Immature natural killer cell (primary cell): ENCODE measurements around the gene ODAD4. TPM values are rescaled to one million over a fixed set of nuclear protein-coding genes. Genes with fewer than 3 reads are reported as not detected.

ENCODE experiments used
- DNase-seq, 3 donors: peaks; one replicate each; pipeline ENCODE4 v3.0.0; 2022; ENCODE audit warnings: mixed read lengths in 1 of 3
- H3K27ac Mint-ChIP-seq, 6 donors: one replicate each; pipeline ENCODE4 v1.8.0; 2020; ENCODE audit warnings: mixed read lengths in 6 of 6, mild to moderate bottlenecking in 5 of 6, inconsistent platforms in 4 of 6, moderate library complexity in 3 of 6
- H3K27me3 Mint-ChIP-seq, 3 donors: one replicate each; pipeline ENCODE4 v1.8.0; 2020 to 2021; ENCODE audit warnings: low read depth in 3 of 3, mild to moderate bottlenecking in 3 of 3, mixed read lengths in 3 of 3, moderate library complexity in 3 of 3, inconsistent platforms in 1 of 3
- H3K36me3 Mint-ChIP-seq, 3 donors: one replicate each; pipeline ENCODE4 v1.8.0; 2020; ENCODE audit warnings: mixed read lengths in 3 of 3, inconsistent platforms in 2 of 3, mild to moderate bottlenecking in 2 of 3
- H3K4me1 Mint-ChIP-seq, 2 donors: one replicate each; pipeline ENCODE4 v1.8.0; 2020; ENCODE audit warnings: inconsistent platforms in 2 of 2, mild to moderate bottlenecking in 2 of 2, mixed read lengths in 2 of 2, moderate library complexity in 1 of 2
- H3K4me3 Mint-ChIP-seq, 5 donors: one replicate each; pipeline ENCODE4 v1.8.0; 2020; ENCODE audit warnings: mild to moderate bottlenecking in 5 of 5, mixed read lengths in 5 of 5, inconsistent platforms in 3 of 5, moderate library complexity in 3 of 5
- H3K9me3 Mint-ChIP-seq, 6 donors: one replicate each; pipeline ENCODE4 v1.8.0; 2020; ENCODE audit warnings: mild to moderate bottlenecking in 6 of 6, mixed read lengths in 6 of 6, inconsistent platforms in 4 of 6, moderate library complexity in 3 of 6
- polyA plus RNA-seq, 3 donors: library from polyadenylated mRNA; unstranded; fragments of 300-500 nt; fragmentation: Illumina TruSeq; gene quantifications; one replicate each; pipeline ENCODE4 v1.2.3, GENCODE V29; 2021

Gene ODAD4
- polyA plus RNA-seq, 3 donors from 2014 or later: 0.15 to 0.38 TPM; not detected in 1

GRCh38 chr17:41905172-41905571, 25.2 kb upstream of the ODAD4 start:
- peaks cover 0 to 7% (median 0%) of the 10 kb centered on the region in 3 donors for H3K27me3 Mint-ChIP-seq
- no peaks in the 10 kb centered on the region for H3K4me1 Mint-ChIP-seq
- DNase-seq: no peak
- H3K4me3 Mint-ChIP-seq: no peak overlapping the region
- no peak overlapping the region for H3K27ac Mint-ChIP-seq
- peaks cover 17 to 37% (median 17%) of the 10 kb centered on the region in 3 donors for H3K36me3 Mint-ChIP-seq
- H3K9me3 Mint-ChIP-seq: peaks cover 0 to 1% (median 0%) of the 10 kb centered on the region in 6 donors

DNA sequence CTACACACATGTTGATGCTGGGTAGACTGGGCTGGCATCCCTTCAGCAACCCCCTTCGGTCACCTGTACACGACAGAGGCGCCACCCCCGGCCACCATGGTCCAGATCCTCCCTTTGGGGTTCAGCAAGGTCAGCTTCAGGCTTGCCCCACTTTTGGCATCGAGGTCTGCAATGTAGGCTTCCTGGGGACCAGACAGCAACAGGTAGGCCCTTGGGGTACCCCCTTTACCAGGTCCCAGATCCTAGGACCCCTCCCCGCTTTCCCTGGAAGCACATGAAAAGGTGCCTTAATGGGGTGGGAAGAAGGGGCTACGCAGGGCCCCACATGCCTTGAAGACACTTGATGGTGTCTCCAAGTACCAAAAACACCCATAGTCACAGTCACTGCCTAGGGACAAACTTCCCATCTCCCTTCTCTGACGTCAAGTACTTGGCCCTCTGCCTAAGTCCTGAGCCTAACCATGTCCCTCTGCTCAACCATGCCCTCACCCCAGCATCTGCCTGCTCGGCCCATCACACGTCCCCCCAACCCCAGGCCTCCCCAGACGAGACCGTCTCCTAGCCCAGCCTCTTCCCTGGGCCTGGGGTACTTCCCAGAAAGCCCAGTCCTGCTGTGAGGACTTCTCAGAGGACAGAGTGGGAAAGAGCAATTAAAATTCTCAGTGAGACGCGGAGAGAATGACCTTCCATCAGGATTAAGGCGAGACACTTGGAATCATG, 23.8 kb upstream of the ODAD4 start:
- no peak overlapping the region for H3K4me3 Mint-ChIP-seq
- peak overlapping the region in 1 of 6 donors; percentile 62 for H3K27ac Mint-ChIP-seq
- no peaks in the 10 kb centered on the region for H3K4me1 Mint-ChIP-seq
- DNase-seq: no peak
- no peaks in the 10 kb centered on the region for H3K9me3 Mint-ChIP-seq
- peaks cover 12 to 27% (median 13%) of the 10 kb centered on the region in 3 donors for H3K36me3 Mint-ChIP-seq
- peaks cover 0 to 3% (median 0%) of the 10 kb centered on the region in 3 donors for H3K27me3 Mint-ChIP-seq

DNA sequence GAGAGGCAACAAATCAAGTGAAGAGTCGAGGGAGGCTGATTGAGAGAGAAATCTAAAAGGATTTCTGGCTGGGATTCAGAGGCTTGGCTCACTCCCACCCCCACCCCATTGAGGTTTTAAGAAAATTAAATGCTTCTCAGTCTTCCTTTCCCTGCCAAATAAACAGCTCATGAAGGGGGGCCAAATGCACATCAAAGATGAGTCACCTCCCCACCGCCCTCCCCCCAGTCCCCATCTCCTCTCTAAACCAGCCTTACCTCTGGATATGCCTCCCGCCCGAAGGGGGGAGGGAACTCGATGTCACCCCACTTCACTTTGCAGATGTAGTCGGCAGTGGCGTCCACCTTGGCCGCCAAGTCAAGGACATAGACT, 23.2 kb upstream of the ODAD4 start:
- Mint-ChIP-seq H3K36me3 (peaks cover 12 to 22% (median 13%) of the 10 kb centered on the region in 3 donors), H3K27ac (peak overlapping the region in 1 of 6 donors; percentile 62), H3K27me3 (peaks cover 0 to 3% (median 0%) of the 10 kb centered on the region in 3 donors), H3K4me3 (no peak overlapping the region), H3K9me3 (no peaks in the 10 kb centered on the region), H3K4me1 (peaks cover 0 to under 1% of the 10 kb centered on the region in 2 donors)
- DNase-seq: no peak

- Mint-ChIP-seq H3K36me3 (peaks cover 18 to 26% (median 18%) of the 10 kb centered on the region in 3 donors), H3K27me3 (peaks cover 0 to 3% (median 0%) of the 10 kb centered on the region in 3 donors), H3K4me1 (peaks cover 0 to 7% of the 10 kb centered on the region in 2 donors), H3K4me3 (no peak overlapping the region), H3K27ac (no peak overlapping the region), H3K9me3 (no peaks in the 10 kb centered on the region)
- no peak for DNase-seq
These were observed 22.5 kb upstream of the ODAD4 start for GRCh38 chr17:41907633-41908539.

- no peak for DNase-seq
These were observed 21.3 kb upstream of the ODAD4 start for GRCh38 chr17:41909088-41909487.

GRCh38 chr17:41910701-41911391, 19.6 kb upstream of the ODAD4 start:
- peaks cover 15 to 35% of the 10 kb centered on the region in 2 donors for H3K4me1 Mint-ChIP-seq
- H3K27ac Mint-ChIP-seq: no peak overlapping the region
- peaks cover 14 to 17% (median 15%) of the 10 kb centered on the region in 3 donors for H3K36me3 Mint-ChIP-seq

More at GRCh38 chr17:41909088-41909487, 21.3 kb upstream of the ODAD4 start:
- H3K27me3 Mint-ChIP-seq: peaks cover 0 to 1% (median 0%) of the 10 kb centered on the region in 3 donors
- no peak overlapping the region for H3K27ac Mint-ChIP-seq
- H3K4me3 Mint-ChIP-seq: no peak overlapping the region
- H3K36me3 Mint-ChIP-seq: peaks cover 14 to 22% (median 18%) of the 10 kb centered on the region in 3 donors
- H3K4me1 Mint-ChIP-seq: peaks cover 2 to 19% of the 10 kb centered on the region in 2 donors
- no peaks in the 10 kb centered on the region for H3K9me3 Mint-ChIP-seq

GRCh38 chr17:41912925-41913324, 17.5 kb upstream of the ODAD4 start:
- H3K4me3 Mint-ChIP-seq: no peak overlapping the region

More at GRCh38 chr17:41910701-41911391, 19.6 kb upstream of the ODAD4 start:
- H3K9me3 Mint-ChIP-seq: no peaks in the 10 kb centered on the region
- H3K4me3 Mint-ChIP-seq: no peak overlapping the region
- peaks cover 0 to 3% (median 2%) of the 10 kb centered on the region in 3 donors for H3K27me3 Mint-ChIP-seq
- no peak for DNase-seq

GRCh38 chr17:41913798-41914197, 16.6 kb upstream of the ODAD4 start:
- H3K4me3 Mint-ChIP-seq: no peak overlapping the region
- H3K9me3 Mint-ChIP-seq: no peaks in the 10 kb centered on the region

More at GRCh38 chr17:41912925-41913324, 17.5 kb upstream of the ODAD4 start:
- Mint-ChIP-seq H3K27ac (no peak overlapping the region), H3K4me1 (peaks cover 30 to 52% of the 10 kb centered on the region in 2 donors), H3K27me3 (peaks cover 0 to 3% (median 3%) of the 10 kb centered on the region in 3 donors), H3K36me3 (peaks cover 9 to 15% (median 12%) of the 10 kb centered on the region in 3 donors), H3K9me3 (no peaks in the 10 kb centered on the region)
- no peak for DNase-seq

DNA sequence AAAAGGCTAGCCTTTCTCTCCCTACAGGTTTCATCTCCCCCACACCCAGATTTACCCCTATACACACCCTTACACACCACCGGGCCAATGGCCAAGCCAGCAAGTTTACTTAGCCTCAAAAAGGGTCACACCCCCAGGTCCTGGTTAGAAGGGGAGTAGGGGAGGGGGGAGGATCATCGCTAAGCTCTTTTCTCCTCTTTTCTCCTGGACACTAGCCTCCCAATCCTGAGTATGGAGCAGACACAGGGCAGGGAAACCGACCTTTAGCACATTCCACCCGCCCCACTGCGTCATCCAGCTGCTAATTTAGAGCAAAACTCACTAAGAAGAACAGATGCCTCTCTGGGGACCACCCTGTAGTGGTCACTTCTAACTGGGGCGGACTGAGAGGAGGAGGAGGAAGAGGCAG, 16.1 kb upstream of the ODAD4 start:
- H3K36me3 Mint-ChIP-seq: peaks cover 6 to 12% (median 11%) of the 10 kb centered on the region in 3 donors
- no peak overlapping the region for H3K27ac Mint-ChIP-seq
- H3K9me3 Mint-ChIP-seq: no peaks in the 10 kb centered on the region
- no peak for DNase-seq
- peaks cover 30 to 52% of the 10 kb centered on the region in 2 donors for H3K4me1 Mint-ChIP-seq
- peaks cover 0 to 6% (median 3%) of the 10 kb centered on the region in 3 donors for H3K27me3 Mint-ChIP-seq
- no peak overlapping the region for H3K4me3 Mint-ChIP-seq

More at GRCh38 chr17:41913798-41914197, 16.6 kb upstream of the ODAD4 start:
- Mint-ChIP-seq H3K27me3 (peaks cover 0 to 5% (median 3%) of the 10 kb centered on the region in 3 donors), H3K4me1 (peaks cover 30 to 52% of the 10 kb centered on the region in 2 donors), H3K27ac (peak overlapping the region in 1 of 6 donors; percentile 9), H3K36me3 (peaks cover 6 to 12% (median 12%) of the 10 kb centered on the region in 3 donors)
- no peak for DNase-seq

- Mint-ChIP-seq H3K36me3 (peaks cover 6 to 10% (median 7%) of the 10 kb centered on the region in 3 donors), H3K27me3 (peaks cover 0 to 6% (median 3%) of the 10 kb centered on the region in 3 donors), H3K4me1 (peaks cover 31 to 52% of the 10 kb centered on the region in 2 donors), H3K9me3 (no peaks in the 10 kb centered on the region), H3K27ac (peak overlapping the region in 2 of 6 donors; percentile 10 to 43), H3K4me3 (peak overlapping the region in 2 of 5 donors; percentile 20 to 38)
- DNase-seq: no peak
These were observed 15.4 kb upstream of the ODAD4 start for GRCh38 chr17:41915020-41915419.

DNA sequence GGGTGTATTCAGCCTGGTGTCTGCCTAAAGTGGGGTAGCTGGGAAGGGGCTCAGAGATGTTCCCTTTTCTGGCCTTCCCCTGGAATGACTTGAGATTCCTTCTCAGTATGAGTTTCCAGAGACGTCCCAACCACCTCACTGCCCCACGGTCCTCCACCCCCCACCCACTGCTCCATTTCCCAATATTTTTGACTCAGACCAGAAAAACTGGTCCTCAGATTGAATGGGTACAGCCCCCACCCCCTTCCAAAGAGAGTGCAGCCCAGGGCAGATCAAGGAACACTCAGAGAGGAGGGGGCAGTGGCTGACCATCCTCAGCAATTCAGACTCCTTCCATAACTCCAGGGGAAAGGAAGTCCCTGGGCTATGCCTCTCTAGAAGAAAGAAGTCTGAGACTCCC, 14.9 kb upstream of the ODAD4 start:
- Mint-ChIP-seq H3K9me3 (no peaks in the 10 kb centered on the region), H3K27me3 (peaks cover 0 to 6% (median 3%) of the 10 kb centered on the region in 3 donors), H3K36me3 (peaks cover 5 to 9% (median 6%) of the 10 kb centered on the region in 3 donors), H3K4me1 (peaks cover 33 to 52% of the 10 kb centered on the region in 2 donors), H3K4me3 (peak overlapping the region in 1 of 5 donors; percentile 44), H3K27ac (peak overlapping the region in 1 of 6 donors; percentile 73)
- no peak for DNase-seq

GRCh38 chr17:41917192-41917591, 13.2 kb upstream of the ODAD4 start:
- DNase-seq: no peak
- H3K27ac Mint-ChIP-seq: peak overlapping the region; percentile 45 to 81 (median 66)
- peaks cover 5 to 9% (median 6%) of the 10 kb centered on the region in 3 donors for H3K36me3 Mint-ChIP-seq
- no peaks in the 10 kb centered on the region for H3K9me3 Mint-ChIP-seq
- H3K4me1 Mint-ChIP-seq: peaks cover 33 to 52% of the 10 kb centered on the region in 2 donors
- H3K27me3 Mint-ChIP-seq: peaks cover 0 to 10% (median 3%) of the 10 kb centered on the region in 3 donors
- H3K4me3 Mint-ChIP-seq: peak overlapping the region; percentile 86 to 92 (median 89)
